Measurements from ENCODE around the gene CDPF1. TPM values are rescaled to one million over a fixed set of nuclear protein-coding genes. Genes with fewer than 3 reads are reported as not detected.
A peak's percentile ranks its signal among the peaks of the same experiment; 100 is the strongest.

The CDPF1 gene
- total and polyA plus RNA-seq, 2 donors from 2014 or later = 10.2 to 13.3 TPM

DNA sequence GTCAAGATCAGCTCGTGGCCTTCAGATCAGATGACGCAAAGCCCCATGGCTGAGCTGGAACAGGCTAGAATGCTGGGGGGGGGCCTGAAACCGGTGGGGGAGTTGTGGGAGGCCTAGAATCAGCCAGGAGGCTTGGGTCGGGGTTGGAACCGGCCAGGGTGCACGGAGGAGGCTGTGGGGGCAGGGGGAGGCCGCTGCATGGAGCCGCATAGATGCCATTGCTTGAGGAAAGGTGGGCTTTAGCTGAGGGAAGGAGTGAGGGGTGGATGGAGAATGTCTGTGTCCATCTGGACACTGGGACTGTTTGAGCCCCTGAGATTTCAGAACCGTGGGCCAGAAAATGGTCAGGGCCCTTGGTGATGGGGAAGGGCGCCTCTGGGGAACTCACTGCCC is 25.2 kb downstream of the CDPF1 start:
- Histone ChIP-seq H3K4me1 (ENCODE audit: control insufficient read depth in 2 of 3, insufficient read depth in 2 of 3, low read depth in 1 of 3, low read length in 3 of 3) (no peaks in the 10 kb centered on the region), H3K27ac (ENCODE audit: low read depth in 2 of 2, low read length in 2 of 2) (no peak overlapping the region), H3K9me3 (ENCODE audit: control insufficient read depth in 2 of 3, insufficient read depth in 1 of 3, low read length in 3 of 3) (no peaks in the 10 kb centered on the region), H3K36me3 (ENCODE audit: control insufficient read depth in 2 of 3, insufficient read depth in 3 of 3, low read length in 3 of 3) (peaks cover 12 to 38% (median 22%) of the 10 kb centered on the region in 3 donors), H3K4me3 (ENCODE audit: low read length in 3 of 3) (no peak overlapping the region), H3K27me3 (ENCODE audit: control insufficient read depth, insufficient read depth, low read length) (no peaks in the 10 kb centered on the region), H3K9ac (ENCODE audit: low read length in 3 of 3) (no peak overlapping the region)
- no peak for TF ChIP-seq CTCF (IDR thresholded peaks at IDR 0.05; ENCODE audit: borderline replicate concordance, extremely low read depth, insufficient read depth)
- FAIRE-seq (no peak), DNase-seq (peak in 2 of 5 donors; percentile 22 to 29)
- intact Hi-C loops (cut with DNase I) = no loop called here

GRCh38 chr22:46224044-46224897 is 25.8 kb downstream of the CDPF1 start:
- Histone ChIP-seq H3K4me1 (ENCODE audit: control insufficient read depth in 2 of 3, insufficient read depth in 2 of 3, low read depth in 1 of 3, low read length in 3 of 3) (no peaks in the 10 kb centered on the region), H3K27me3 (ENCODE audit: control insufficient read depth, insufficient read depth, low read length) (no peaks in the 10 kb centered on the region), H3K9me3 (ENCODE audit: control insufficient read depth in 2 of 3, insufficient read depth in 1 of 3, low read length in 3 of 3) (no peaks in the 10 kb centered on the region), H3K27ac (ENCODE audit: low read depth in 2 of 2, low read length in 2 of 2) (no peak overlapping the region), H3K4me3 (ENCODE audit: low read length in 3 of 3) (no peak overlapping the region), H3K9ac (ENCODE audit: low read length in 3 of 3) (no peak overlapping the region), H3K36me3 (ENCODE audit: control insufficient read depth in 2 of 3, insufficient read depth in 3 of 3, low read length in 3 of 3) (peaks cover 12 to 44% (median 25%) of the 10 kb centered on the region in 3 donors)
- intact Hi-C loops (cut with DNase I) = no loop called here
- FAIRE-seq (no peak), DNase-seq (no peak)
- no peak for TF ChIP-seq CTCF (IDR thresholded peaks at IDR 0.05; ENCODE audit: borderline replicate concordance, extremely low read depth, insufficient read depth)

DNA sequence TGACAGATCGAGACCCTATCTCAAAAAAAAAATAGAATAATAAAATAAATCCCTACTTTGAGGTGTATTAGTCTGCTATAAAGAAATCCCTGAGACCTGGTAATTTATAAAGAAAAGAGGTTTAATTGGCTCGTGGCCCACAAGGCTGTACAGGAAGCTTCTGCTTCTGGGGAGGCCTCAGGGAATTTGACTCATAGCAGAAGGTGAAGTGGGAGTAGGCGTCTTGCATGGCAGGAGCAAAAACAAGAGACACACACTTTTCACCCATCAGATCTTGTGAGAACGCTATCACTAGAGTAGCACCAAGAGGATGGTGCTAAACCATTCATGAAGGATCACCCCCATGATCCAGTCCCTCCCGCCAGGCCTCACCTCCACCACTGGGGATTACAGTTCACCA is 29.2 kb downstream of the CDPF1 start:
- intact Hi-C loops (cut with DNase I) = no loop called here
- no peak overlapping the region for H3K9ac ChIP-seq (ENCODE audit: low read length in 3 of 3)
- H3K27ac ChIP-seq (ENCODE audit: low read depth in 2 of 2, low read length in 2 of 2) = no peak overlapping the region
- DNase-seq (no peak), FAIRE-seq (no peak)
- peaks cover 12 to 63% (median 33%) of the 10 kb centered on the region in 3 donors for H3K36me3 ChIP-seq (ENCODE audit: control insufficient read depth in 2 of 3, insufficient read depth in 3 of 3, low read length in 3 of 3)
- H3K4me3 ChIP-seq (ENCODE audit: low read length in 3 of 3) = no peak overlapping the region
- H3K27me3 ChIP-seq (ENCODE audit: control insufficient read depth, insufficient read depth, low read length) = no peaks in the 10 kb centered on the region
- no peaks in the 10 kb centered on the region for H3K9me3 ChIP-seq (ENCODE audit: control insufficient read depth in 2 of 3, insufficient read depth in 1 of 3, low read length in 3 of 3)
- TF ChIP-seq CTCF (IDR thresholded peaks at IDR 0.05; ENCODE audit: borderline replicate concordance, extremely low read depth, insufficient read depth) = no peak
- H3K4me1 ChIP-seq (ENCODE audit: control insufficient read depth in 2 of 3, insufficient read depth in 2 of 3, low read depth in 1 of 3, low read length in 3 of 3) = no peaks in the 10 kb centered on the region
